ENCODE measurements around the gene NF1.

GRCh38 chr17:31236137-31236536 is 141.4 kb downstream of the NF1 start:
- no peak for TF ChIP-seq SIN3A (IDR thresholded peaks at IDR 0.05; ENCODE audit: borderline replicate concordance, insufficient read depth, low read length)
- TF ChIP-seq POLR2AphosphoS5 (IDR thresholded peaks at IDR 0.05; ENCODE audit: low read depth, low read length): no peak
- no peak for TF ChIP-seq FOXP2 (optimal IDR thresholded peaks at IDR 0.05; ENCODE audit: borderline replicate concordance, extremely low read depth, extremely low read length, insufficient read depth)
